ENCODE results near the gene RPL5.

RPL5 gene

DNA sequence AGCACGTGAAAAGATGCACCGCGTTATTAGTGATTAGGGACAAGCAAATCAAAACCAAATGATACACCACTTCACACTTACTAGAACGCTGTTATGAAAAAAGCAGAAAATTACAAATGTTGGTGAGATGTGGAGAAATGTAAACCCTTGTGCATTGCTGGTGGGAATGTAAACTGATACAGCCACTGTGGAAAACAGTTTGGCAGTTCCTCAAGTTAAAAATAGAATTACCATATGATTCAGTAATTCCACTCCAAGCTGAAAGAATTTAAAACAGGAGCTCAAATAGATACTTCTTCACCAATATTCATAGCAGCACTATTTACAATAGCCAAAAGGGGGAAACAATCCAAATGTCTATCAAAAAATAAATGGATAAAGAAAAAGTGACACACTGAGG is 36.7 kb upstream of the RPL5 start:
- Histone ChIP-seq H3K4me3 (ENCODE audit: insufficient read depth, low read length, poor library complexity, severe bottlenecking) (no peak overlapping the region), H3K9me3 (ENCODE audit: insufficient read depth, low read length) (no peaks in the 10 kb centered on the region), H4K20me1 (ENCODE audit: low read depth, low read length) (no peaks in the 10 kb centered on the region), H3K9me2 (replicated peaks; ENCODE audit: insufficient read depth, low read length) (no peaks in the 10 kb centered on the region), H3K4me2 (ENCODE audit: low read depth, low read length, poor library complexity, severe bottlenecking) (no peak overlapping the region), H3F3A (ENCODE audit: insufficient read depth) (no peaks in the 10 kb centered on the region), H3K27ac (ENCODE audit: low read depth, low read length) (no peak overlapping the region), H3K27me3 (ENCODE audit: low read length) (no peaks in the 10 kb centered on the region), H3K36me3 (ENCODE audit: low read length) (no peaks in the 10 kb centered on the region), H3K9ac (ENCODE audit: low read length) (no peak overlapping the region), H3K79me2 (ENCODE audit: insufficient read depth, low read length) (no peaks in the 10 kb centered on the region), H2AFZ (ENCODE audit: low read depth, low read length, severe bottlenecking) (no peak overlapping the region)
- TF ChIP-seq, protein P1, sequence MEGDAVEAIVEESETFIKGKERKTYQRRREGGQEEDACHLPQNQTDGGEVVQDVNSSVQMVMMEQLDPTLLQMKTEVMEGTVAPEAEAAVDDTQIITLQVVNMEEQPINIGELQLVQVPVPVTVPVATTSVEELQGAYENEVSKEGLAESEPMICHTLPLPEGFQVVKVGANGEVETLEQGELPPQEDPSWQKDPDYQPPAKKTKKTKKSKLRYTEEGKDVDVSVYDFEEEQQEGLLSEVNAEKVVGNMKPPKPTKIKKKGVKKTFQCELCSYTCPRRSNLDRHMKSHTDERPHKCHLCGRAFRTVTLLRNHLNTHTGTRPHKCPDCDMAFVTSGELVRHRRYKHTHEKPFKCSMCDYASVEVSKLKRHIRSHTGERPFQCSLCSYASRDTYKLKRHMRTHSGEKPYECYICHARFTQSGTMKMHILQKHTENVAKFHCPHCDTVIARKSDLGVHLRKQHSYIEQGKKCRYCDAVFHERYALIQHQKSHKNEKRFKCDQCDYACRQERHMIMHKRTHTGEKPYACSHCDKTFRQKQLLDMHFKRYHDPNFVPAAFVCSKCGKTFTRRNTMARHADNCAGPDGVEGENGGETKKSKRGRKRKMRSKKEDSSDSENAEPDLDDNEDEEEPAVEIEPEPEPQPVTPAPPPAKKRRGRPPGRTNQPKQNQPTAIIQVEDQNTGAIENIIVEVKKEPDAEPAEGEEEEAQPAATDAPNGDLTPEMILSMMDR (IDR thresholded peaks at IDR 0.05; ENCODE audit: insufficient read depth, low read length, poor library complexity, severe bottlenecking), result no peak
- TF ChIP-seq EZH2phosphoT487 (conservative IDR thresholded peaks at IDR 0.05; ENCODE audit: low read length), result no peak

DNA sequence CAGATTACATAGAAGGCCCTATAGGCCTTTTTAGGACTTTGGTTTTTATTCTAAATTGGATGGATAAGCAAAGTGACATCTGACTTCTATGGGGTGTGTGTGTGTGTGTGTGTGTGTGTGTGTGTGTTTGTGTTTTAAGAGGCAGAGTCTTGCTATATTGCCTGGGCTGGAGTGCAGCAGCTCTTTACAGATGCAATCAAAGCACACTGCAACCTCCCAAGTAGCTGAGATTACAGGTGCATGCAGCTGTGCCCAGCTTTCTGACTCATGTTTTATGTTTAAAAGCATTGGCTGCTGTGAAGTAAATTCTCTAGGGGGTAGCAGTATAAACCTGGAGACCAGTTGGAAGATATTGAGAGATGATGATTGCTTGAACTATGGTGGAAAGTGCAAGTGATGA is 34.5 kb upstream of the RPL5 start:
- H3K9me3 ChIP-seq (ENCODE audit: insufficient read depth, low read length), result no peaks in the 10 kb centered on the region
- no peak overlapping the region for H2AFZ ChIP-seq (ENCODE audit: low read depth, low read length, severe bottlenecking)
- no peak overlapping the region for H3K4me2 ChIP-seq (ENCODE audit: low read depth, low read length, poor library complexity, severe bottlenecking)
- TF ChIP-seq, protein P1 (IDR thresholded peaks at IDR 0.05; ENCODE audit: insufficient read depth, low read length, poor library complexity, severe bottlenecking), result no peak
- TF ChIP-seq EZH2phosphoT487 (conservative IDR thresholded peaks at IDR 0.05; ENCODE audit: low read length), result no peak
- H3K9ac ChIP-seq (ENCODE audit: low read length), result no peak overlapping the region
- no peaks in the 10 kb centered on the region for H3K36me3 ChIP-seq (ENCODE audit: low read length)
- H3F3A ChIP-seq (ENCODE audit: insufficient read depth), result no peaks in the 10 kb centered on the region
- H3K27ac ChIP-seq (ENCODE audit: low read depth, low read length), result no peak overlapping the region
- H3K79me2 ChIP-seq (ENCODE audit: insufficient read depth, low read length), result no peaks in the 10 kb centered on the region
- H3K27me3 ChIP-seq (ENCODE audit: low read length), result no peaks in the 10 kb centered on the region
- H3K4me3 ChIP-seq (ENCODE audit: insufficient read depth, low read length, poor library complexity, severe bottlenecking), result no peak overlapping the region
- H3K9me2 ChIP-seq (replicated peaks; ENCODE audit: insufficient read depth, low read length), result no peaks in the 10 kb centered on the region
- no peaks in the 10 kb centered on the region for H4K20me1 ChIP-seq (ENCODE audit: low read depth, low read length)

DNA sequence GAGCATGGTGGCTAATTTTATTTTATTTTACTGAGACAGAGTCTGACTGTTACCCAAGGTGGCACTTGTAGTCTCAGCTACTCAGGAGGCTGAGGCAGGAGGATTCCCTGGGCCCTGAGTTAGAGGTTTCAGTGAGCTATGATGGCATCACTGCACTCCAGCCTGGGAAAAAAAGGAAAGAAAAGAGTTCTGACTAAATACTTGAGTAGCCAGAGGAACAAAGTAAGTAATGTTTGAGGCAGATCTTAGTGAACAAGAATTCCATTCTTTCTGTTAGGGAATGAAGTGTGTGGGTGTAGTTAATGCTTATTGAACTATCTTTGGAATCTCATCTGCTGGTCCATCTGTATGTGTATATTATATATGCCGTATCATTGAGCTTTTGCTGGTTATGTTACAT is 33.9 kb upstream of the RPL5 start:
- H3F3A ChIP-seq (ENCODE audit: insufficient read depth), result no peaks in the 10 kb centered on the region
- no peaks in the 10 kb centered on the region for H3K36me3 ChIP-seq (ENCODE audit: low read length)
- H3K79me2 ChIP-seq (ENCODE audit: insufficient read depth, low read length), result no peaks in the 10 kb centered on the region
- no peak overlapping the region for H2AFZ ChIP-seq (ENCODE audit: low read depth, low read length, severe bottlenecking)
- TF ChIP-seq, protein P1 (IDR thresholded peaks at IDR 0.05; ENCODE audit: insufficient read depth, low read length, poor library complexity, severe bottlenecking), result no peak
- TF ChIP-seq EZH2phosphoT487 (conservative IDR thresholded peaks at IDR 0.05; ENCODE audit: low read length), result no peak
- H3K9ac ChIP-seq (ENCODE audit: low read length), result no peak overlapping the region
- no peak overlapping the region for H3K4me2 ChIP-seq (ENCODE audit: low read depth, low read length, poor library complexity, severe bottlenecking)
- no peak overlapping the region for H3K4me3 ChIP-seq (ENCODE audit: insufficient read depth, low read length, poor library complexity, severe bottlenecking)
- H3K27ac ChIP-seq (ENCODE audit: low read depth, low read length), result no peak overlapping the region
- H3K9me3 ChIP-seq (ENCODE audit: insufficient read depth, low read length), result no peaks in the 10 kb centered on the region
- no peaks in the 10 kb centered on the region for H3K27me3 ChIP-seq (ENCODE audit: low read length)
- H3K9me2 ChIP-seq (replicated peaks; ENCODE audit: insufficient read depth, low read length), result no peaks in the 10 kb centered on the region
- H4K20me1 ChIP-seq (ENCODE audit: low read depth, low read length), result no peaks in the 10 kb centered on the region

Data from SU-DHL-6 (cell line).